ENCODE results near the gene TRAPPC10. TPM values are rescaled to one million over a fixed set of nuclear protein-coding genes. Genes with fewer than 3 reads are reported as not detected.

TRAPPC10 gene
- total and polyA plus RNA-seq, 2 donors from 2014 or later = 8.8 to 48.5 TPM

DNA sequence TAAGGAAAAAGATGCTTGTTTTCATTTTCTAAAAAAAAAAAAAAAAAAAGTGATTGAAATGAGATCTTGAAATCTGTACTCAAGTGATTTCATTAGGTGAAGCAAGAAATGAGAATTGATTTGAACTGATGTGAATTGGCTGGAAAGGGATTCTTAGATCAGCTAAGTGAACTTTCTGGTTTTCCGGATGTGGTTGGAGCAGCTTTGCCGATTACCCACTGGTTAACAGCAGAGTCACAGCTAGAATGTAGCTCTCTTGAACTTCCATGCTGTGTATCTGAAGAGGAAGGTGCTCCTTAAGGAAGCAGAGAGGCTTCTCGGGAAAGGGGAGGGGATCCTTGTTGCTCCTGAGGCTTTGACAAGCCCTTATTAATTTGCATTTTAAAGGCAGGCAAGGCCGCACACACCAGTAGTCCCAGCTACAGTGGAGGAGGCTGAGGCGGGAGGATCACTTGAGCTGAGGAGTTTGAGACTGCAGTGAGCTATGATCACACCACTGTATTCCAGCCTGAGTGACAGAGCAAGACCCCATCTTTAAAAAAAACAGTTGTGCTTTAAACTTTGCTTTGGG is 66.4 kb downstream of the TRAPPC10 start:
- DNase-seq = no peak
- TF ChIP-seq CTCF (IDR thresholded peaks at IDR 0.05; ENCODE audit: borderline replicate concordance, extremely low read depth, insufficient read depth) = no peak
- intact Hi-C loops (cut with DNase I) = no loop called here
- H3K27ac ChIP-seq (ENCODE audit: low read depth in 2 of 2, low read length in 2 of 2) = no peak overlapping the region
- no peak for FAIRE-seq
- H3K36me3 ChIP-seq (ENCODE audit: control insufficient read depth in 2 of 3, insufficient read depth in 3 of 3, low read length in 3 of 3) = peaks cover 10 to 57% (median 27%) of the 10 kb centered on the region in 3 donors
- no peaks in the 10 kb centered on the region for H3K9me3 ChIP-seq (ENCODE audit: control insufficient read depth in 2 of 3, insufficient read depth in 1 of 3, low read length in 3 of 3)
- H3K27me3 ChIP-seq (ENCODE audit: control insufficient read depth, insufficient read depth, low read length) = no peaks in the 10 kb centered on the region
- H3K4me1 ChIP-seq (ENCODE audit: control insufficient read depth in 2 of 3, insufficient read depth in 2 of 3, low read depth in 1 of 3, low read length in 3 of 3) = peaks cover 0 to 13% (median 10%) of the 10 kb centered on the region in 3 donors
- no peak overlapping the region for H3K4me3 ChIP-seq (ENCODE audit: low read length in 3 of 3)
- H3K9ac ChIP-seq (ENCODE audit: low read length in 3 of 3) = no peak overlapping the region

DNA sequence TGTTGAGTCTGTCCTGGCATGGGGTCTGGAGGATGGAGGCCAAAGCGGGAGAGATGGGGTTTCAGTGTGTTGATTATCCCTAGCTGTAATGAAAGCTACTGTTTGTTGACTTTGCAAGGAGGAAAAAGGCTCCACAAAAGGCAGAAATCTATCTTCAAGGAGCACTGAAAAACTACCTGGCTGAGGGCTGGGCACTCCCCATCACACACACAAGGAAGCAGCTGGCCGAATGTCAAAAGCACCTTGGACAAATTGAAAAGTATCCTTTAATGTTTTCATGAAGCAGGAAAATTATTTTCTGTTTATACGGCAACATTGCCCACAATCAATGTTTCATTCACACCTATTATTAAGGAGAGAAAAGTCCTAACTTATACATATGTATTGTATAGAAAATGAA is 67.3 kb downstream of the TRAPPC10 start:
- Histone ChIP-seq H3K36me3 (ENCODE audit: control insufficient read depth in 2 of 3, insufficient read depth in 3 of 3, low read length in 3 of 3) (peaks cover 8 to 54% (median 22%) of the 10 kb centered on the region in 3 donors), H3K9me3 (ENCODE audit: control insufficient read depth in 2 of 3, insufficient read depth in 1 of 3, low read length in 3 of 3) (no peaks in the 10 kb centered on the region), H3K4me1 (ENCODE audit: control insufficient read depth in 2 of 3, insufficient read depth in 2 of 3, low read depth in 1 of 3, low read length in 3 of 3) (peaks cover 0 to 22% (median 10%) of the 10 kb centered on the region in 3 donors), H3K27me3 (ENCODE audit: control insufficient read depth, insufficient read depth, low read length) (no peaks in the 10 kb centered on the region), H3K27ac (ENCODE audit: low read depth in 2 of 2, low read length in 2 of 2) (no peak overlapping the region), H3K9ac (ENCODE audit: low read length in 3 of 3) (no peak overlapping the region), H3K4me3 (ENCODE audit: low read length in 3 of 3) (no peak overlapping the region)
- DNase-seq = no peak
- FAIRE-seq = no peak
- TF ChIP-seq CTCF (IDR thresholded peaks at IDR 0.05; ENCODE audit: borderline replicate concordance, extremely low read depth, insufficient read depth) = no peak
- intact Hi-C loops (cut with DNase I) = no loop called here

DNA sequence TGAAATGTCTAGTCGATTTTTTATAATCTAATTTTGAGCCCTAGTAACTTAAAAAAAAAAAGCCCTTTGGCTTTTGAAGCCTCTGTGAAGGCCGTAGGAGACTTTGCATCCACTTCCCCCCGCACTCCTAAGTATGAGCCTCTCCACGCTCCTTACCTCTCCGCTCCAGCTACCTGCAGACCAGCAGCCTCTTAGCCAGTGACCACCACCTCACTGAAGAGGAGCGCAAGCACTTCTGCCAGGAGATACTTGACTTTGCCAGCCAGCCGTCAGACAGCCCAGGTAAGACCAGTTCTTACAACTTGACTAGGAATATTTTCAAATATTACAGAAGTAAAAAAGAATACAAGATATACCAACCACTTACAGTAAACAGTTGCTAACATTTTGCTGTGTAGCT is 67.7 kb downstream of the TRAPPC10 start:
- Histone ChIP-seq H3K9me3 (ENCODE audit: control insufficient read depth in 2 of 3, insufficient read depth in 1 of 3, low read length in 3 of 3) (no peaks in the 10 kb centered on the region), H3K4me3 (ENCODE audit: low read length in 3 of 3) (no peak overlapping the region), H3K27ac (ENCODE audit: low read depth in 2 of 2, low read length in 2 of 2) (no peak overlapping the region), H3K27me3 (ENCODE audit: control insufficient read depth, insufficient read depth, low read length) (no peaks in the 10 kb centered on the region), H3K36me3 (ENCODE audit: control insufficient read depth in 2 of 3, insufficient read depth in 3 of 3, low read length in 3 of 3) (peaks cover 7 to 50% (median 19%) of the 10 kb centered on the region in 3 donors), H3K4me1 (ENCODE audit: control insufficient read depth in 2 of 3, insufficient read depth in 2 of 3, low read depth in 1 of 3, low read length in 3 of 3) (peaks cover 0 to 26% (median 13%) of the 10 kb centered on the region in 3 donors), H3K9ac (ENCODE audit: low read length in 3 of 3) (no peak overlapping the region)
- FAIRE-seq (no peak), DNase-seq (no peak)
- intact Hi-C loops (cut with DNase I) = no loop called here
- no peak for TF ChIP-seq CTCF (IDR thresholded peaks at IDR 0.05; ENCODE audit: borderline replicate concordance, extremely low read depth, insufficient read depth)

All from kidney (tissue), 14 donors.